ENCODE results near the gene GIMD1.

GRCh38 chr4:106365613-106366012 is 3.0 kb downstream of the GIMD1 start:
- no peak for TF ChIP-seq POLR2A (IDR thresholded peaks at IDR 0.05; ENCODE audit: low read length)
- no peak for TF ChIP-seq GATA1 (IDR thresholded peaks at IDR 0.05; ENCODE audit: low read depth, low read length)

Measured in erythroblast (primary cell).